Kidney tubule cell (primary cell): ENCODE results near the gene DNAJB12.
"Not testable (repeated sequence)": the region's sequence is repeated elsewhere in the genome, so short reads cannot be mapped to it uniquely, and the experiment has no call there.

ENCODE experiments used
- DNase-seq: peaks from one replicate; pipeline ENCODE4 v3.0.0-alpha.2; 2018; ENCODE audit warnings: low spot score

DNAJB12 gene

GRCh38 chr10:72330069-72330426, 24.7 kb downstream of the DNAJB12 start:
- no peak for DNase-seq

GRCh38 chr10:72329290-72330068, 25.2 kb downstream of the DNAJB12 start:
- no peak for DNase-seq

- DNase-seq = no peak
Measured at GRCh38 chr10:72328829-72329204, 25.9 kb downstream of the DNAJB12 start.

- peak; percentile 77 for DNase-seq
Measured at GRCh38 chr10:72328045-72328828, 26.5 kb downstream of the DNAJB12 start.

GRCh38 chr10:72326665-72327603, 27.8 kb downstream of the DNAJB12 start:
- DNase-seq = not testable (repeated sequence)

GRCh38 chr10:72325243-72326175, 29.2 kb downstream of the DNAJB12 start:
- DNase-seq = not testable (repeated sequence)

GRCh38 chr10:72323771-72324191, 30.9 kb downstream of the DNAJB12 start:
- no peak for DNase-seq

GRCh38 chr10:72323108-72323749, 31.5 kb downstream of the DNAJB12 start:
- DNase-seq = no peak

GRCh38 chr10:72322280-72323058, 32.2 kb downstream of the DNAJB12 start:
- DNase-seq = peak; percentile 60

- peak; percentile 46 for DNase-seq
Measured at GRCh38 chr10:72322030-72322279, 32.8 kb downstream of the DNAJB12 start.

GRCh38 chr10:72321248-72322029, 33.3 kb downstream of the DNAJB12 start:
- no peak for DNase-seq

- peak; percentile 99 for DNase-seq
Measured at GRCh38 chr10:72320676-72321247, 34.0 kb downstream of the DNAJB12 start.

- peak; percentile 98 for DNase-seq
Measured at GRCh38 chr10:72319416-72320254, 35.1 kb downstream of the DNAJB12 start.

- DNase-seq = peak; percentile 48
Measured at GRCh38 chr10:72318418-72319262, 36.1 kb downstream of the DNAJB12 start.

- no peak for DNase-seq
Measured at GRCh38 chr10:72316748-72317435, 37.8 kb downstream of the DNAJB12 start.

- no peak for DNase-seq
Measured at GRCh38 chr10:72316386-72316700, 38.4 kb downstream of the DNAJB12 start.
